Measurements from ENCODE around the gene ACP2.
A peak's percentile ranks its signal among the peaks of the same experiment; 100 is the strongest.
"Not testable (repeated sequence)": the region's sequence is repeated elsewhere in the genome, so short reads cannot be mapped to it uniquely, and the experiment has no call there.

Gene ACP2

DNA sequence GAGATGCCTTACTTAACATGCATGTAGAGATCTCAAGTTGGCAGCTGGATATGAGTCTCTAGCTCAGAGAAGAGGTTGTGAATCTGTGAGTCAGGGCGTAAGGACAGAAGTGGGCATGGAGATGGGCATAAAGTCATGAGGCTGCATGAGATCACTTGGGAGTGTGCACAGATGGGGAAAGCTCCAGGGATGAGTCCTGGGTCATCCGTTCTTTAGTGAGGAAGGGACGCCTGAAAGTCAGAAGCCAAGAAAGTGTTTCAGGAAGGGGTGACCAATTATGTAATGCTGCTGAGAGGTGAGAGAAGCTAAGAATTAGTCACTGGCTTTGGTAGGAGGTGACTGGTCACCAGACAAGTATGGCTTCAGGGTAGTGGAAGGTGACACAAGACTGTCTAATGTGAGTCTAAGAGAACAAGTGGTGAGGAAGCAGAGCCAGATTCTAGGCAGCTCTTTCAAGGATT is 6.7 kb downstream of the ACP2 start:
- DNase-seq, result no peak

DNA sequence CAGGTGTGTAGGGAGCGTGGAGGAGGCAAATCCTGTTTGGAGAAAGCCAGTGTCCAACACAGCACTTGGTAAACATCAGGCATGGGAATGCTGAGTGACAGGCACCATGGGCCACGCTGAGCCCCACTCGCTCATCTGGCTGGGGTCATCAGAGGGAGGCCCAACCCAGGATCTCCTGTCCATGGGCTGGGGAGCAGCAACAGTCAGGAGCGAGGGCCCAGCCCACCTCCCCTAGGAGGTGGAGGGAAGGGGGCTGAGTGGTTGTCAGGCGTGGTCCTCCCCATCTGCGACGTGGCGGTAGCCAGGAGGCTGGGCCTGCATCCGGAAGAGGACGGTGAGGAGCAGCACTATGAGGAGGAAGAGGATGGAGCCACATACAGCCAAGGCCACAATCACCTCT is 8.8 kb downstream of the ACP2 start:
- no peak for DNase-seq

DNA sequence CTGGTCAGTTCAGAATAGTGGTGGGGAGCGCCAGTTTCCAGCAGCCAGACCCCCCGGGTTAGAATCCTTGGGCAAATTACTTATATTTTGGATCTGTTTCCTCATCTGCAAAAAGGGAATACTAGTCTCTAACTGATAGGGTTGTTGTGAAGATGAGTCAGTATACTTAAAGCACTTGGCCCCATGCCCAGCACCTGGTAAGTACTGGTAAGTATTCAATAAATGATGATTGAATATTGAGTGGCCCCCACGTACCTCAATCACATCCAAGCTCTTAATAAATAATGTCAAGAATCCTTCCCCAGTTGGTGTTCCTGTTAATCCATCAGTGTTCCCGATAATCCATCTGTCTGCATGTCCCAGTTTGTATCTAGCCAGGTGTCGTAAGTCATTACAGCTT is 12.1 kb downstream of the ACP2 start:
- no peak for DNase-seq

DNA sequence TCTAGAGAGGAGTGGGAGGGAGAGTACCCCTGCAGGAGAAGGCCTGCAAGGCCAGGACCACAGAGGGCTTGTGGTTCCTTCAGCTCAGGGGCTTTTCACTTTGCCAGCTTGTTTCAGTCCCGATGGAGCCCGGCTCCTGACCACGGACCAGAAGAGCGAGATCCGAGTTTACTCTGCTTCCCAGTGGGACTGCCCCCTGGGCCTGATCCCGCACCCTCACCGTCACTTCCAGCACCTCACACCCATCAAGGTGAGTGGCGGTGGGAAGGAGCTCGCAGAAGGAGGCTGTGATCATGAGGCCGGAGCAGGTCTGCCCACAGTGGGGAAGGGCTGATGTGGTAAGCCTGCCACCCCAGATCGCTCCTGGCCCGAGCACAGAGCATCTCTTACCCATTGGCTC is 13.5 kb downstream of the ACP2 start:
- DNase-seq, result no peak

DNA sequence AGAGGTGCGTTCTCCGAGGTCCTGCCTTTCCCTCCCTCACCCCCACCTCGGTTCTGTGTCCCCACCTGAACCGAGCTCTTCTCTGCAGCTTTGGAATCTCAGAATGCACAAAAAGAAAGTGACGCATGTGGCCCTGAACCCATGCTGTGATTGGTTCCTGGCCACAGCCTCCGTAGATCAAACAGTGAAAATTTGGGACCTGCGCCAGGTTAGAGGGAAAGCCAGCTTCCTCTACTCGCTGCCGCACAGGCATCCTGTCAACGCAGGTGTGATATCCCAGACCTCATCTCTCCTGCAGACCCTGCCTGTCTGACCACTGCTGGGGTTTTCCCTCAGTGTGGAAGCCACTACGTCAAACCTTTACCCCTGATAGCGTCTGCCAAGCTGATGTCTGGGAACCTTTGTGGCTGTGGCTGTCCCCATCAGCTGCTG is 13.9 kb downstream of the ACP2 start:
- DNase-seq, result peak; percentile 80

DNA sequence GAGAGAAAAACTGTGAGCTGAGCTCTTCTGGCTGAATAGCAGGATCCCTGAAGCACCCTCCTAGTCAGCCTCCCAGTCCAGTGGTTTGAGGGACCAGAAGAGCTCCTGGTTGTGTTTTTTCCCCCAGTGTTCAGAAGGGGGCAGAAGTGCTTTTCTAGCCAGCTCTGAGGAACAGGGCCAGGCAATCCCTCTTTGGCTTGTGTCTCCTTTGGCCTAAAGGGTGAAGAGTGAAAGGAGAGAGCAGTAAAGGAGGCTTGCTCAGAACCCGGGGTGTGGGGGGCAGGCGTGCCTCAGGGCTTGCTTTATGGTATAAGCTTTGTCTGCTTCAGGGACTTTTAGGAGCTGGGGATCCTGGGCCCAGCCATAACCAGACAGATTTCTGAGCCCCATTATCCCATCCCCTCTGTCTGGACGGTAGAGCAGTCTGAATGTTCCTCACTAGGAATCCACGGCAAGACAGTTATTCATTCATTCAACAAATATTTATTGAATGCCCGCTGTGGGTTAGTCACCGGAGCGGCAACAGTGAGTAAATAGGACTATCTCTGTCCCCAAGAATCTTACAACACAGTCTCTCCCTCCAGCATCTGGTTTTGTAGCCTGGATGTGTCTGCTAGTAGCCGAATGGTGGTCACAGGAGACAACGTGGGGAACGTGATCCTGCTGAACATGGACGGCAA is 14.5 kb downstream of the ACP2 start:
- peak; percentile 40 for DNase-seq

DNA sequence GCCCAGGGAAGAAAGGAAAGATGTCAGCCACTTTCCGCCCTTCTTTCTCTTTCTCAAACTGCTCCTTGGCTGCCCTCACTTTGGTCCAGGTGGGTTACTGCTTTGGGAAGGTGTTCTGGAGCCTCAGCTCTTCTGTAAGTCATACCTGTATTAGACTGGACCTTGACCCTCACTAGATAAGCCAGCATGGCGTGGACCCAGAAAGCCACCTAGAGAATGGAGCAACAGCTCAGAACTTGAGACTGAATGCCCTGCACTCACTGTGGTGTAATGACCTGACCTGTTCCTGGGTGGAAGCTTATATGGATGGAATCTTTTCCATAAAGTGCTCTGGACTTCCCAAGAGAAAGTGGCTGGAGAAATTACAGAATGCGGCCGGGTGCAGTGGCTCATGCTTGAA is 15.6 kb downstream of the ACP2 start:
- DNase-seq, result no peak

DNA sequence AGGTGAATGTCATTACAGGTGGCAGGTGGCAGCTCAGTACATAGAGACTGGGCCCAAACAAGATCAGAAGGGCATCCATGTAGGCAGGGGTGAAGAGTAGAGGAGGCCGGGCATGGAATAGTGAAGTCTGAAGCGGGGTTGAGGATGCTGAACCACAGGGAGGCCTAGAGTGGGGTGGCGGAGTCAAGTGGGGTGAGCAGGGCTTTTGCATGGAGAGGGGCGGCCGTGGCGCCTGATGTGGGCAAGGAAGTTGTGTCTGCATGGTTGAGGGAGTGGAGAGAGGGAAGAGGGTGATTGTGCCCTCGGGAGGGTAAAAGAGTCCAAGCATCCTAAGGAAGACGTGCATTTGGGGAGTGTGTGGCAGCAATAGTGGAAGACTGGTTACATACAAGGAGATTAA is 19.5 kb downstream of the ACP2 start:
- no peak for DNase-seq

DNA sequence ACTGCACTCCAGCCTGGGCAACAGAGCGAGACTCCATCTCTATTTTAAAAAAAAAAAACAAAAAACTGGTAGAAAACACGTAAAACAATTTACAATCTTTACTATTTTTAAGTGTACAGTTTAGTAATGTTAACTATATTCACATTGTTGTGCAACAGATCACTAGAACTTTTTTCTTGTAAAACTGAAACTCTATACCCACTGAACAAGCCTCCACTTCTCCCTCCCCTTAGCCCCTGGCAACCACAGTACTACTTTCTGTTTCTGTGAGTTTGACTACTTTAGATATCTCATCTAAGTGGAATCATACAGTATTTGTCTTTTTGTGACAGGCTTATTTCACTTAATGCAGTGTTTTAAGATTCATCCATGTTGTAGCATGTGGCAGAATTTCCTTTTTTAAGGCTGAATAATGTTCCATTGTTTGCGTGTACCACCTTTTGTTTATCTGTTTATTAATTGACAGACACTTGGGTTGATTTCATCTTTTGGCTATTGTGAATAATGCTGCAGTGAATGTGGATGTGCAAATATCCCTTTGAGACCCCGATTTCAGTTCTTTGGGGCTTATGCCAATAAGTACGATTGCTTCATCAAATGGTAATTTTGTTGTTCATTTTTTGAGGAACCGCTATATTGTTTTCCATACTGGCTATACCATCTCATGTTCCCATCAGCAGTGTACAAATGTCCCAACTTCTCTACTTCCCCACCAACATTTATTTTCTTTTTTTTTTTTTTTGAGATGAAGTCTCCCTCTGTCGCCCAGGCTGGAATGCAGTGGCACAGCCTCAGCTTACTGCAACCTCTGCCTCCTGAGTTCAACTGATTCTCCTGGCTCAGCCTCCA is 22.8 kb downstream of the ACP2 start:
- peak; percentile 14 for DNase-seq

DNA sequence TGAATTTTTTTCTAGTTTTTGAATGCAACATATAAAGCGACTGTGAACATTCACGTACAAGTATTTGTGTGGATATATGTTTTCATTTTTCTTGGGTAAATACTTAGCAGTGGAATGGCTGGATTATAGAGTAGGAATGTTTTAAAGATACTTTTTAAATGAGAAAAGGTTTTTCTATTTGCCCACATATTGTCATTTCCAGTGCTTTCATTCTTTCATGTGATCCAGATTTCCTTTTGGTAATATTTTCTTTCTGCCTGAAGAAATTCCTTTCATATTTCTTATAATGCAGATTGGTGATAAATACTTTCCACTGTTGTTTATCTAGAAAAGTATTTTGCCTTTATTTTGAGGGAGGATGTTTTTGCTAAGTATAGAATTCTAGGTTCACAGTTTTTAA is 25.9 kb downstream of the ACP2 start:
- no peak for DNase-seq

DNA sequence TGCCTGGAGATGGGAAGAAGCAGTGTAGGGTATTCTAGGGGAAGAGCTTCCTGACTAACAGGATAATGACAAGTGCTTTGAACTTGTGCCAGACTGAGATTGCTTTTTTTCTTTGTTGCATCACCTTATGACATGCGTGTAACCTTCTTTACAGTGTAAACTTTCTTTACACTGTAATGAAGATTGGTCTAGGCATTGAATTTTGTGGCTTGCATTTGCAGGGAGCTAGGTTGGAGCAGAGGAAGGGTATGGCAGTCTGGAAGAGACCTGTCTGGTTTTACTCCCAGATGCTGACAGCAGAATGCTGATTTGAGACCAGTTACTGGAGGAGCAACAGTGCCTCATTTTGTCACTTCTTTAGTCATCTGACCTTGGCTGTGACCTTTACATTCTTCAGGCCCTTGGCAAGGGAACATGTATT is 28.2 kb downstream of the ACP2 start:
- no peak for DNase-seq

DNA sequence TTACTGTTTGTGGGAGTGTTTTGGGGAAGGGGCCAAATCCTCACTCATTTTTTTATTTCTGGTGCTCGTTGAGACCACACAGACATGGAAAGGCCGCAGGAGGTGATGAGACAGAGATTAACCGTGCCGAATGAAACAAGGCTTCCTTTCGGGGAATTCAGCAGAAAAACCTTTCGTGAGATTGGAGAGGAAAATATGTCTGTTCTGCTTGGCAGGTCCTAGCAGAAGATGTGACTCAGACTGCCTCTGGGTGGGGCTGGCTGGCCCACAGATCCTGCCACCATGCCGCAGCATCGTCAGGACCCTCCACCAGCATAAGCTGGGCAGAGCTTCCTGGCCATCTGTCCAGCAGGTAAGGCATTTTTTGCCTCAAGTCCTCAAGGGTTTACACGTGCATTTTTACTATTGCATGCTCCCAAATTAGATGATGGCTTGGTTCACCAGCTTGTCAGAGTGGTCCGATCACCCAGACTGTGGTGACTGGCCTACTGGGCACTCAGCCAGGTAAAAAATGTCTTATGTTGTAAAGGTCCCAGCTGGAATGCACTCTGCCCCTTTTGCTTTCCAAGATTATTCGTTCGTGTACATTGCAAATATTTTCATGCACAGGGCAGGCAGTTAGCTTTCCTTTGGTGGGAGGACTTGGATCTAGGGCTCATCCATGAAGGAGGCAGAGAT is 32.4 kb downstream of the ACP2 start:
- DNase-seq, result peak; percentile 41

DNA sequence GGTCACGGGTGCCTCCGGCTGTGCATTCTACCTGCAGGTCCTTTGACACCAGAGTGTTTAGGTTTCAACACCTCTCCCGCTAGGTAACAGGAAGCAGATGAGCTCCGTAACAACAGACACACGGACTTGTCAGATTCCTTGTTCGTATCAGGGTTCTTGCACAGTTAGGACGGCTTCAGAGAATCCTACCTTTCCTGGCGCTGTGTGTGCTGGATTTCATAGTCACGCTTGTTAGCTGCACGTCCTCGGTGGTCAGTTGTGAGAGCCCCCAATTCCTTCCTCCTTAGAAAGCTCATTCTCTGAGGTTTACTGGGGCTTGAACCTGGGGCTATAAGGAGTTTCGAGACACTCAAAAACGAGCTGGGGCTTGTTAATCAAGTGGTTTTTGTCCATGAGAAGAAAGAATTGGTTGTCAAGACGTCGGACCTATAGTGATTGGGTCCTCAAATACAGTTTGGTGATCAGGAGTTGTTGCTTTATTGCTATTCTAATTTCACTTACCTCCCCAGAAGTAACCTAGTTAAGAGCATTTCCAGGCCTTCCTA is 33.2 kb downstream of the ACP2 start:
- DNase-seq, result peak; percentile 5

DNA sequence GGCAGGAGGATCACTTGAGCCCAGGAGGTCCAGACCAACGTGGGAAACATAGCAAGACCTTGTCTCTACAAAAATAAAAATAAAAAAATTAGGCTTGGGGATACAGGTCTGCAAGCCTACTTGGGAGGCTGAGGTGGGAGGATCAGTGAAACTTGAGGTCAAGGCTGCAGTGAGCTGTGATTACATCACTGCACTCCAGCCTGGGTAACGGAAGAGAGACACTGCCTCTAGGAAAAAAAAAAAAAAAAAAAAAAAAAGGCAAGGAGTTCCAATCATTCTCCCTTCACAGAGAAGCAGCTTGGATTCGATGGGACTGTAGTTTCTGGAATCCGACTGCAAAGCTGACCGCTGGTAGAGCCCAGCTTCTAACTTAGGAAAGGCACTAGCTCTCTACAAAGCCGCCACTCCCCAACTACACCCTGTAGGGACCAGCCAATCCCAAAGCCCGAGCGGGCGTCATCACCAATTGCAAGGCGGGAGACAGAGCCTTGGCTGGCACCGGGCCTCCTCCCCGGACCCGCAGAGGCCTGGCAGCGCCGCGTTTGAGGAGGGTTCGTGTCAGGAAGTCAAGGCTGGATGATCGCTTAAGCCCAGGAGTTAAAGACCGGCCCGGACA is 34.6 kb downstream of the ACP2 start:
- peak; percentile 88 for DNase-seq

DNA sequence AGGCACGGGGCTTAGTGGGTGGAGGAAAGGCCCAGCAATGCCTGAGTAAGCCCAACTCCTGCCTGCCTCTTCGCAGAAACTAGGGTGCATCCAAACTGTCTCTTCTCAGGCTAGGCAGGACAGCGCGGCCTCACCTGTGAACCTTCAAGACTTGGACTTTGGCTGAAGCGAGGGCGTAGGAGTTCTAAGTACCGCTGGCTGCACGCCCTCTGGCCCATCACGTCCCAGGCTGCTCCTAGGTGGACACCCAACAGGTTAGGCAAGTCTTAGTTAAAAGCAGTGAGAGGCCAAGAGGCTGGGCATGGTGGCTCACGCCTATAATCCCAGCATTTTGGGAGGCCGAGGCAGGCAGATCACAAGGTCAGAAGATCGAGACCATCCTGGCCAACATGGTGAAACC is 35.7 kb downstream of the ACP2 start:
- no peak for DNase-seq

DNA sequence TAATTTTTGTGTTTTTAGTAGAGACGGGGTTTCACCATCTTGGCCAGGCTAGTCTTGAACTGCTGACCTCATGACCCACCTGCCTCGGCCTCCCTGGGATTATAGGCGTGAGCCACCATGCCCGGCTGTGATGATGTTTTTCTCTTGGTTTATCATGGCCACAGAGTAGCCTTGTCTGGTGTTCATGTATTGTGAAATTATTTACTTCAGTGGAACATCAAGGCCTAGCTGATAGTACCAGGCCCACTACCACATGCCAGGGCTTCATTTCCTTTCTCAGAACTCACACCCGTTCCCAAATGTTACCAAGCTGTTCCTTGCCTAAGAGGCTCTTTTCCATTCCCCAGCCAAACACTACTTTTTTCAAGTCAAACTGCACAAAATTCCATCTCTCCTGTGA is 40.0 kb downstream of the ACP2 start:
- DNase-seq, result no peak

DNA sequence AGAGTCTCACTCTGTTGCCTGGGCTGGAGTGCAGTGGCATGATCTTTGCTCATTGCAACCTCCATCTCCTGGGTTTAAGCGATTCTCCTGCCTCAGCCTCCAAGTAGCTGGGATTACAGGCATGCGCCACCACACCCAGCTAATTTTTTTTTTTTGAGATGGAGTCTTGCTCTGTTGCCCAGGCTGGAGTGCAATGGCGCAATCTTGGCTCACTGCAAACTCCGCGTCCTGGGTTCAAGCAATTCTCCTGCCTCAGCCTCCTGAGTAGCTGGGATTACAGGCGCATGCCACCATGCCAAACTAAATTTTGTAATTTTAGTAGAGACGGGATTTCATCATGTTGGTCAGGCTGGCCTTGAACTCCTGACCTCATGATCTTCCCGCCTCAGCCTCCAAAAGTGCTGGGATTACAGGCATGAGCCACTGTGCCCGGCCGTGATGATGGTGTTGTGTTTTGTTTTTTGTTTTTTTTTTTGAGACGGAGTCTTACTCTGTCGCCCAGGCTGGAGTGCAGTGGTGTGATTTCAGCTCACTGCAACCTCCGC is 40.5 kb downstream of the ACP2 start:
- not testable (repeated sequence) for DNase-seq

DNA sequence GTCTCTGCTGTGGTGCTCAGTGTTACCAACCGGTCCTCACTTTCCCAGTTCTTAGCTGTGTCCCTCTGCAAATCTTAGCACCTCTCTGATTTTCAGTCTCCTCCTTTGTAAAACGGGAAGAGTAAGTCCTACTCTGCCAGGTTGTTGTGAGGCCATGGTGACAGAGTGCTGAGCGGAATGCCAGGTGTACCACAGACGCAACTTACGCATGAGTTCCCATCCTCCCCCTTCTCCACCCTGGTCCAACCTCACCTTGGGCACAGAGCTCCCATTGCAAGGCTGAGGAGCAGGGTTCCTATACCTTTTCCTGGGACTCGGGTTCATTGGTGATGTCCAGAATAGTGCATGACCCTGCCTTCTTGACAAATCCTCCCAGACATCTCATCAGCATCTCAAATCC is 41.2 kb downstream of the ACP2 start:
- DNase-seq, result no peak

DNA sequence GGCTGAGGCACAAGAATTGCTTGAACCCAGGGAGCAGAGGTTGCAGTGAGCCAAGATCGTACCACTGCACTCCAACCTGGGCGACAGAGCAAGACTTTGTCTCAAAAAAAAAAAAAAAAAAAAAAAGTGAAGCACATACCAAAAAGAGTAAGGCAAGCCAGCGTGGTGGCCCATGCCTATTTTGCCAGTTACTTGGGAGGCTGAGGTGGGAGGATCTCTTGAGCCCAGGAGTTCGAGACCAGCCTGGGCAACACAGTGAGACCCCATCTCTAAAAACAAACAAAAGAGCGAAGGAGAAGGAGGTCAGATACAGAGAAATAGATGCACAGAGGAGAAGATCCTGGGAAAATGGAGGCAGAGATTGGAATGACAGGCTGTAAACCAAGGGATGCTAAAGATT is 42.0 kb downstream of the ACP2 start:
- DNase-seq, result not testable (repeated sequence)

DNA sequence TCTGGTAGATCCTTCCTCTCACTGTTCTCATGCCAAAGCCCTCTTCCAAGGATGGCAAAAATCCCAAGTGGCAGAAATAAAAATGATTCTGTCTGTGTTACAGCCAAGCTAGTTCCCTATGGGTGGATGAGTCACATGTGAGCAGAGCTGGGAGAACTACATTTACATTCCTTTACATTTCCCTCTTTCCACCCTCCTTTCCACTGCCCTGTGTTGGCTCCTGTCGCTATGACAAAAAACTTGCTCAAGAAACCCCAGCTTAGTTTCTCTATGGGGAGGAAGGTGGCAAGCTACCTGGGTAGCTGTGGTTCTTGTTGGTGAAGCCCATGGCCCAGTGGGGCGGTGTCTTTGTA is 44.0 kb downstream of the ACP2 start:
- DNase-seq, result no peak

DNA sequence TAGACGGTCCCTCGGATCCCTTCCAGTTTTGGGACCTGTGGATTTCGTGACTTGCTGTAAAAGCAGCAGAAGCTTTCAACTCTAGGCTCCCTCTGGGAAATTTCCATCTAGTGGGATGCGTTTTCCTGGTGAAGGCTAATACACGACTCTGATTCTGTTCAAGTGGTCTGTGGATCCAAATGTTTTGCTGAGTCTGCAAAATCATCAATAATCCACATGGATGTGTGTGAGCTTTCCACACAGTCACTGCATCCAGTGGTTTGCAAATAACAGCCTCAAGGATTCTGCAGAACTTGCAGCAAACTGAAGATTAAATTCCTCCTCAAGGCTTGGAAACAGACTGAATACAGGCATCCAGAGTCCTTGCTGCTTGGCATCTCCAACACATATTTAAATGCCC is 46.0 kb downstream of the ACP2 start:
- DNase-seq, result no peak

DNA sequence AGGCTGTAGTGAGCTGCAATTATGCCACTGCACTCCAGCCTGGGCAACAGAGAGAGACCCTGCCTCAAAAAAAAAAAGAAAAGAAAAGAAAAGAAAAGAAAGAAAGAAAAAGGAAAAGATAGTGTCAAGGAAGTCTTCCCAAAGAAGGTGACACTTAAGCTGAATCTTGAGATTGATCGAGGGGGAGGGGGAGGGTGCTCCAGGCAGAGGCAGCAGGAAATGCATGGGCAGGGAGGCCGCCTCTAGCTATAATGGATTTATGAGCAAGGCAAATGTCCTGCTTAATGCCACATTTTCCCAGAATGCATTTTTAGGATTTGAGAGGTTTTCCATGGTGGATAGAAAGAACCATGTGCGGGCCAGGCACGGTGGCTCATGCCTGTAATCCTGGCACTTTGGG is 47.6 kb downstream of the ACP2 start:
- DNase-seq, result no peak

DNA sequence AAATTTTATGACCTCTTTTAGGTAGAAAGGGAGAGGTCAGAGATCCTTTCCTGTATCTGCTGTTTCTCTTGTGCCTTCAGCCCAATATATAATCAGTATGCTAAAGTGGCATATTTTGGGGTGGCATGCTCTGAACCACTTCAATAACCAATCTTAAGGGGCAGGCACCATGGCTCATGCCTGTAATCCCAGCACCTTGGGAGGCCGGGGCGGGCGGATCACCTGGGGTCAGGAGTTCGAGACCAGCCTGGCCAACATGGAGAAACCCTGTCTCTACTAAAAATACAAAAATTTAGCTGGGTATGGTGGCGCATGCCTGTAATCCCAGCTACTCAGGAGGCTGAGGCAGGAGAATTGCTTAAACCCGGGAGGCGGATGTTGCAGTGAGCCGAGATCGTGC is 50.5 kb downstream of the ACP2 start:
- DNase-seq, result not testable (repeated sequence)

Measured in CD4-positive, alpha-beta T cell treated with Interleukin-10 for 1 hour (primary cell).